ENCODE data around the gene ARHGEF17.

Gene ARHGEF17

DNA sequence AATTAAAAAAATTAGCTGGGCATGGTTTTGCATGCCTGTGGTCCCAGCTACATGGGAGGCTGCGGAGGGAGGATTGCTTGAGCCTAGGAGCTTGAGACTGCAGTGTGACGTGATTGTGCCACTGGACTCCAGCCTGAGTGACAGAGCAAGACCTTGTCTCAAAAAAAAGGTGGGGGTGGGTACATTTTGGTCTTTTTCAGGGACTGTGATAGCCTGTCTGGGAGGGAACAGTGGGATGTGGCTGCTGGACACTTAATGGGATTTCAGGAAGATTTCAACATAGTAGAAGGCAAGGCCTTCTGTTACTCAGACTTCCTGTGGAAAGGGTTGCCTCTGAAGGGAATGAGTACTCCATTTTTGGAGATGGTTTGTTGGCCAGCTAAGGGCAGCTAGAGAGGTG lies 108.7 kb downstream of the ARHGEF17 start:
- no peak overlapping the region for H3K9ac ChIP-seq (ENCODE audit: low read length)
- H3K27me3 ChIP-seq (ENCODE audit: control insufficient read depth in 1 of 2, insufficient read depth in 2 of 2, low read length in 2 of 2) = no peaks in the 10 kb centered on the region
- no peak overlapping the region for H3K4me3 ChIP-seq (ENCODE audit: low read depth in 1 of 2, low read length in 2 of 2)
- H3K4me1 ChIP-seq (ENCODE audit: insufficient read depth, low read length) = no peaks in the 10 kb centered on the region
- no peaks in the 10 kb centered on the region for H3K36me3 ChIP-seq (ENCODE audit: insufficient read depth, low read length)
- no peaks in the 10 kb centered on the region for H3K9me3 ChIP-seq (ENCODE audit: low read length)
- no peak overlapping the region for H3K27ac ChIP-seq (ENCODE audit: low read depth, low read length)

Data from muscle layer of colon (tissue), 2 donors.